BE2C (cell line): ENCODE measurements around the gene MARCHF2.
"Not testable (repeated sequence)": the region's sequence is repeated elsewhere in the genome, so short reads cannot be mapped to it uniquely, and the experiment has no call there.

ENCODE experiments used
- DNase-seq: peaks from one replicate; pipeline ENCODE4 v3.0.0-alpha.2; 2020
- H3K27me3 ChIP-seq: fragments of 250-450 bp; sonication (Bioruptor Pico); 2 replicates; pipeline ENCODE4 v1.5.1; 2020; ENCODE audit warnings: mild to moderate bottlenecking
- H3K36me3 ChIP-seq: fragments of 250-450 bp; sonication (Bioruptor Pico); 2 replicates; pipeline ENCODE4 v1.5.1; 2020; ENCODE audit warnings: mild to moderate bottlenecking
- H3K4me1 ChIP-seq: fragments of 250-450 bp; sonication (Bioruptor Pico); 2 replicates; pipeline ENCODE4 v1.5.1; 2020
- H3K4me3 ChIP-seq: 2 replicates; pipeline ENCODE4 v1.5.1; 2011; ENCODE audit warnings: low read depth, low read length
- H3K9me3 ChIP-seq: fragments of 250-450 bp; sonication (Bioruptor Pico); 2 replicates; pipeline ENCODE4 v1.5.1; 2020
- CTCF ChIP-seq: IDR thresholded peaks from 2 replicates; pipeline ENCODE4 v1.5.1; 2012; ENCODE audit warnings: mild to moderate bottlenecking, low read depth, low read length

Gene MARCHF2

GRCh38 chr19:8416796-8417195 lies 3.7 kb downstream of the MARCHF2 start:
- Histone ChIP-seq H3K4me3 (no peak overlapping the region), H3K9me3 (no peaks in the 10 kb centered on the region), H3K4me1 (no peaks in the 10 kb centered on the region; the same call in 1 of the 2 replicates), H3K27me3 (no peaks in the 10 kb centered on the region), H3K36me3 (no peaks in the 10 kb centered on the region)
- DNase-seq, result no peak
- TF ChIP-seq CTCF, result no peak

GRCh38 chr19:8421484-8422461 lies 8.7 kb downstream of the MARCHF2 start:
- Histone ChIP-seq H3K36me3 (no peaks in the 10 kb centered on the region), H3K4me3 (no peak overlapping the region), H3K27me3 (no peaks in the 10 kb centered on the region), H3K9me3 (no peaks in the 10 kb centered on the region), H3K4me1 (no peaks in the 10 kb centered on the region; the same call in none of the 2 replicates)
- TF ChIP-seq CTCF, result no peak
- no peak for DNase-seq

- H3K4me3 ChIP-seq, result no peak overlapping the region
- DNase-seq, result peak; percentile 91
- H3K27me3 ChIP-seq, result no peaks in the 10 kb centered on the region
- H3K4me1 ChIP-seq, result no peaks in the 10 kb centered on the region; the same call in none of the 2 replicates
- no peaks in the 10 kb centered on the region for H3K36me3 ChIP-seq
- TF ChIP-seq CTCF, result no peak
- no peaks in the 10 kb centered on the region for H3K9me3 ChIP-seq
Measured at GRCh38 chr19:8423817-8424223, 10.7 kb downstream of the MARCHF2 start.

- DNase-seq, result not testable (repeated sequence)
Measured at GRCh38 chr19:8425331-8425730, 12.2 kb downstream of the MARCHF2 start.

GRCh38 chr19:8426283-8426682 lies 13.2 kb downstream of the MARCHF2 start:
- DNase-seq, result no peak
- TF ChIP-seq CTCF, result no peak
- H3K36me3 ChIP-seq, result no peaks in the 10 kb centered on the region

More at GRCh38 chr19:8425331-8425730, 12.2 kb downstream of the MARCHF2 start:
- not testable (repeated sequence) for H3K4me3 ChIP-seq, H3K27me3 ChIP-seq, H3K36me3 ChIP-seq, H3K9me3 ChIP-seq, H3K4me1 ChIP-seq

GRCh38 chr19:8429044-8429443 lies 15.9 kb downstream of the MARCHF2 start:
- no peaks in the 10 kb centered on the region for H3K36me3 ChIP-seq
- no peaks in the 10 kb centered on the region for H3K9me3 ChIP-seq
- H3K4me3 ChIP-seq, result no peak overlapping the region
- H3K27me3 ChIP-seq, result no peaks in the 10 kb centered on the region
- no peak for DNase-seq
- TF ChIP-seq CTCF, result no peak
- no peaks in the 10 kb centered on the region for H3K4me1 ChIP-seq

More at GRCh38 chr19:8426283-8426682, 13.2 kb downstream of the MARCHF2 start:
- no peaks in the 10 kb centered on the region for H3K27me3 ChIP-seq
- no peak overlapping the region for H3K4me3 ChIP-seq
- H3K4me1 ChIP-seq, result no peaks in the 10 kb centered on the region; the same call in none of the 2 replicates
- no peaks in the 10 kb centered on the region for H3K9me3 ChIP-seq
